GM12891 (cell line): ENCODE results near the gene CTSE.

Source experiments
- DNase-seq: peaks from one replicate; pipeline ENCODE4 v3.0.0; 2011; ENCODE audit warnings: low spot score; ENCODE audit not compliant: insufficient read length
- FAIRE-seq: peaks from 2 replicates; lab custom pipeline; 2011; peaks lifted over from hg19 to GRCh38; lab: Jason Lieb, UNC
- PAX5 ChIP-seq: IDR thresholded peaks from 2 replicates; pipeline ENCODE4 v1.6.1; 2011; ENCODE audit warnings: low read length, moderate library complexity, mild to moderate bottlenecking; ENCODE audit not compliant: insufficient read depth, severe bottlenecking
- POLR2A ChIP-seq: IDR thresholded peaks from 2 replicates; pipeline ENCODE4 v1.6.1; 2011; ENCODE audit warnings: low read depth, low read length, control low read depth
- POLR2AphosphoS5 ChIP-seq: IDR thresholded peaks from 2 replicates; pipeline ENCODE4 v1.6.1; 2011; ENCODE audit warnings: low read depth, low read length, control low read depth
- POU2F2 ChIP-seq: IDR thresholded peaks from 2 replicates; pipeline ENCODE4 v1.6.1; 2011; ENCODE audit warnings: low read depth, mild to moderate bottlenecking, control low read depth, low read length, moderate library complexity
- SPI1 ChIP-seq: IDR thresholded peaks from 2 replicates; pipeline ENCODE4 v1.6.1; 2011; ENCODE audit warnings: low read depth, low read length, control low read depth
- TAF1 ChIP-seq: IDR thresholded peaks from 2 replicates; pipeline ENCODE4 v1.6.1; 2011; ENCODE audit warnings: low read depth, low read length, control low read depth

CTSE gene

GRCh38 chr1:205972081-205972480 is 51.6 kb downstream of the CTSE start:
- FAIRE-seq (no peak), DNase-seq (no peak)
- no peak for TF ChIP-seq SPI1
- TF ChIP-seq POLR2A: no peak
- no peak for TF ChIP-seq POLR2AphosphoS5
- TF ChIP-seq POU2F2: no peak
- TF ChIP-seq PAX5: no peak
- no peak for TF ChIP-seq TAF1

- FAIRE-seq (no peak), DNase-seq (no peak)
- TF ChIP-seq TAF1 (no peak), POLR2AphosphoS5 (no peak)
Observed at GRCh38 chr1:205971082-205971481, 52.6 kb downstream of the CTSE start.

GRCh38 chr1:205970486-205970885 is 53.2 kb downstream of the CTSE start:
- TF ChIP-seq POLR2A (no peak), TAF1 (no peak), POLR2AphosphoS5 (no peak), POU2F2 (no peak), SPI1 (no peak), PAX5 (no peak)
- no peak for DNase-seq

GRCh38 chr1:205969229-205969628 is 54.5 kb downstream of the CTSE start:
- no peak for DNase-seq
- TF ChIP-seq POLR2AphosphoS5 (no peak), TAF1 (no peak), POLR2A (no peak), SPI1 (no peak), PAX5 (no peak), POU2F2 (no peak)
- FAIRE-seq: no peak

More at GRCh38 chr1:205970486-205970885, 53.2 kb downstream of the CTSE start:
- no peak for FAIRE-seq

- TF ChIP-seq POLR2AphosphoS5 (no peak), SPI1 (no peak), POLR2A (no peak), TAF1 (no peak), POU2F2 (no peak), PAX5 (no peak)
- DNase-seq (no peak), FAIRE-seq (no peak)
Observed at GRCh38 chr1:205967554-205968335, 56.0 kb downstream of the CTSE start.

DNA sequence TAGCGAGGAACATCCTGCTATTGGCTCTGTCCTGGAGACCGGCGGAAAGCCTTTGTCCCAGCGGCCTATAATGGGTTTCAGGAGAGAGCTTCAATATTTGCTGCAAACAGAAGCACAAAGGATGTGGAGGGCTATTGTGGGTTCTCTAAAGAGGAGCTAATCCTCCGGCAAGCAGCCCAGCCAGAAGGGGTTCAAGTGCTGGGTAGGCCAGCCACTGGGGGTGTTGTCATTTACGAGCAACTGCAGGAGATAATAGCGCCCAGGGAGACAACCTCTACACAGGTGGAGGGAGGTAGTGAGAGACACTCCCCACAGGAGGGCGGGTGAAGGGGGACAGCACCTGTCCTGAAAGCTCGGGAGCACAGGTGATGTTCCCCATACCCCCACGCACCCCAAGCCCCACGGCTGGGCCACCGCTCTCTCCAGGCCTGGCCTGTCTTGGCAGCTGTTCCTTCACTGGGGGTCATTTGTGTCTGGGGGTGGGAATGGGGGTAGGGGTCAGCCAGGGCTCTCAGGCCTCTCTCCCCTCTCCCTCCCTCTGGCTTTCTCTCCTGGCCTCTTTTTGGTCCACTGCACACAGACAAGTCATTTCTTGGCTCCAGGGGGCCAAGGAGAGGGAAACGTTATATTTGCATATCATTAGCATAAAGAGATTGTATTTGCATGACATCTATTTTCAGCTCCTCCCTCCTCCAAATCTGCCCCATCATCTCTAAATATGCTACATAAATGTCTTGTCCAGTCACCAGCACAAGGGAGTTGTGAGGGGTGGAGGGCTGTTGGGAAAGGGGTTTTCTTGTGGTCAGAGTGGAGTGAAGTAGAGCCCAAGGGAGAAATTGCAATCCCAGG is 58.4 kb downstream of the CTSE start:
- FAIRE-seq (no peak), DNase-seq (no peak)
- TF ChIP-seq TAF1 (no peak), POLR2A (no peak), PAX5 (no peak), POU2F2 (no peak), SPI1 (no peak), POLR2AphosphoS5 (no peak)

DNA sequence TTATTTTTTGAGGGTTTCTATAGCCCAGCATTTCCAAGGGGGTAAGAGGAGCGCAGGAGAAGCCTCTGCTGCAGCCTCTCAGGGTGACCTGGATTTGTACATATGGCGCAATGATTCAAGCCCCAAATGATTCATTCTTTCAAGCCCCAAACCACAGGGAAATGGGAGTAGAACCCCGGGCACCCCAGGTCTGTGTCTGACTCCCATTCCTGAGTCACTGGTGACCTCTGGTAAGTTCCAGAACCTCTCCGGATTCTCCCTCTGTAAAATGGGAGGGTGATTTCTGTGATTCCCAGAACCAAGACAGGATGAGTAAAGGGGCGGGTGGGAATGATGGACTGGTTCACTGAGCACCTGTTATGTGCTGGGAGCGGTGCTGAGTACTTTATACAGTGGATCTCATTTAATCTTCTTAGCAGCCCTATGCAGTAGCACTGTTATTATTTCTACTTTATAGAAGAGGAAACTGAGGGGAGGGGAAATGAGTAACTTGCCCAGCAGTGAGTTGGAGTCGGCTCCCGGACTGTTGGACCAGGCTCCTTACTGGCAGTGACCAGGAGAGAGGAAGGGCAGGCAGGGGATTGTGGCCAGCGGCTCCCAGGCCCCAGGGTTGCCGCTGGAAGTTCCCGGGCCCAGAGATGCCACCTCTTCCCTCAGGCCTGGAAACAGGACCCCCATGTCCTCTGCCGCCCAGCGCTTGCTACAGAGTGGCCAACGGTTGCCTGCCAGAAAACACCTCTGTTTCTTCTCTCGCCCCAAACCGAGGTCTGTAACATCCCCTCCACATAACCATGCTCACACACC is 60.1 kb downstream of the CTSE start:
- FAIRE-seq (no peak), DNase-seq (no peak)
- TF ChIP-seq POLR2A: no peak
- no peak for TF ChIP-seq SPI1
- TF ChIP-seq POLR2AphosphoS5: no peak
- TF ChIP-seq PAX5: no peak
- no peak for TF ChIP-seq POU2F2
- no peak for TF ChIP-seq TAF1

DNA sequence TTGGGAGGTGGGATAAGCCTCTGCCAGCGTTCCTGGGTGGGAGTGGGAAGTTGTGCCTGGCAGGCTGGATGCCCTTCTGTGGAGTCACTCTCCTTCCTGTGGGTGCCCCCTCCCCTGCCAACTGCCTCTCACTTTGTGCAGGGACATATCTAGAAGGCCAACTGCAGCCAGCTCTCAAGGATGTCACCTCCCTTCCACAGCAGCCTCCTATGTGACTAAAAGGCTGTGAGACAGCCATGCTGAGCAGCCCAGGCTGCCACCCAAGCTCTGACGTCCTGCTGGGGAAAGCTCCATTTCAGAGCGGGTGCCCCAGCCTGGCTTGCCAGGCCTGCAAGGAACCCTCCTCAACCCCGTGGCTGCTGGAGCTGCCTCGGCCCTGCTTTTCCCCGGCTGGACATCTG is 60.9 kb downstream of the CTSE start:
- DNase-seq: no peak
- FAIRE-seq: no peak
- TF ChIP-seq POU2F2 (no peak), SPI1 (no peak), POLR2A (no peak), PAX5 (no peak), POLR2AphosphoS5 (no peak), TAF1 (no peak)
